NCI-H2196 (cell line): ENCODE data around the gene LRIT3.

Source experiments
- DNase-seq: peaks from one replicate; lab custom pipeline; 2025; ENCODE audit not compliant: unreplicated experiment; lab: John Stamatoyannopoulos, UW

LRIT3 gene

DNA sequence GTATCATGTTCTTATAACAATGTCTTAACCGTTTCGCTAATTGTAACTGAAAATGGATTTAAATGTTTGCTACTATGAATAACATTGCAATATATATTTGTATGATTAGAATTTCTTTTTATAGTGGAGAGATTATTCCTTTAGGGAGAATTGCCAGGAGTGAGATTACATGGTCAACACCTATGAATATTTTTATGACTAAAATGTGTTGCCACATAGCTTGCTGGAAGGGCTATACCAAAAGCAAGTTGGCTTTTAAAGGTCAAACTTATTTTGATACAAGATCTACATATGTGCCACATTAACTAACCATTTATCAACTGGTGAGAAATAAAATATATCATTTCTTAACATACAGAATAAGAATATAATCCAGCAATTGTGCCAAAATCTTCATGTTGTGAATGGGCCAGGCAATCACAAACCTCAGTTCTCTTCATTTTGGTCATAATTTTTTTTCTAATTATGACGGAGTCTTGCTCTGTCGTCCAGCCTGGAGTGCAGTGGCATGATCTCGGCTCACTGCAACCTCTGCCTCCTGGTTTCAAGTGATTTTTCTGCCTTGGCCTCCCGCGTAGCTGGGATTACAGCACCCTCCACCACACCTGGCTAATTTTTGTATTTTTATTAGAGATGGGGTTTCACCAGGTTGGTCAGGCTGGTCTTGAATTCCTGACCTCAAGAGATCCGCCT, 54.8 kb downstream of the LRIT3 start:
- DNase-seq: no peak

DNA sequence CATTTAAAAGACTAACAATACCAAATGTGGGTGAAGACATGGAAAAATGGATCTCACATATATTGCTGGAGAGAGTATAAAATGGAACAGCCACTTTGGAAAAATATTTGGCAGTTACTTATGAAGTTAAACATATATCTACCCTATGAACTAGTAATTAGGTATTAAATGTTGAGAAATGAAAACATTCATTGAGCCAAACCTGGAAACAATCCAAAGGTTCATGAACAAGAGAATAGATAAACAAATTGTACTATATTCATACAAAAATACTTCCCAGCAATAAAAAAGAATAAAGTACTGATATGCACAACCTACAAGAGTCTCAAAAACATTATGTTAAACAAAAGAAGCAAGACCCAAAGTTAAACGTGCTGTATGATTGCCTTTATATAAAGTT, 60.8 kb downstream of the LRIT3 start:
- no peak for DNase-seq

DNA sequence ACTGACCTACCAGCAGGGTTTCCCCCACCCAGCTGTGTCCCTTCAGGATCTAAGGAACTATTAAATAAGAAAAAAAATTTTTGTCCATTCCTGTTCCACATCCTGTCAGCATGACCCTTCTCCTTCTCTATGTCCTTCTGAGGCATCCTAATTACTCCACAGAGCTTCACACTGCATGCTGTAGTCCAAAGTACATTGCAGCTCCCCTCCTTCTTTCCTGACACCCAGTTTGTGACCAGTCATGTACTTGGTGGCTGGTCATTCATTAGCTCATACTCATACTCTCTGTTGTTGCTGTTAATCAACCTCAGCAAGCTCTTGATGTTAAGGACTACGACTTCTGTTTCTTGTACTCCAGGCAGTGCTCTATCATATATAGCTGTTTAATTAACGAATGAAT, 62.3 kb downstream of the LRIT3 start:
- no peak for DNase-seq

GRCh38 chr4:109912706-109913595, 65.0 kb downstream of the LRIT3 start, which contains the start of gene EGF:
Gene EGF, plus strand, starts transcription at chr4:109912883. Its CDS starts 453 bp downstream, at chr4:109913336.
- no peak for DNase-seq

DNA sequence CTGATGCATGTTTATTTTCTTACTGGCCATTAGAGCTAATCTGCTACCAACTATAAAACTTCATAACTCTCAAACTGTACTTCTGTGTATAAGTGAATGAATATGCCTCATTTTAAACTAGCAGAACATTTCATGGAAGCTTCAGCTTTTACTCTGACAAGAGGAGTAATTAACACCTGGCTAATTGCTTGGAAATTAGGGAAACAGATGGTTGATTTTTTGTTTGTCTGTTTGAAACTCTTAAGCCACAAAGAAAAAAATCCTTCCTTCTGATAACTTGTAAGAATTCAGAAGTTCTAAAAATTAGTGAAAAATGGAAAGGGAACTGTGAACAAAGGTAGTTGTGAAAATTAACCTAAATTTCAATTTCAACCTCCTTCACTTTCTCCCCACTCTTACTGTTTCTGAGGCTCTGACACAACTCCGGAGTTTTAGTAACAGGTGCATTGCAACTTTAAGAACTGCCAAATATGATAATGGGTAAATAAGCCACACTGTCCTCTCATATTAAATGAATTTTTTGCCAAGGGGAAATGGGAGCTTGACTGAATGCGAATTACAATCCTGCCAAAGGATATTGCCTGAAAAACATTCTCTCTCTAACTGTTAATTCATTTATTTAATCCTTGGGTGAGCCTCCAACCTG, 65.8 kb downstream of the LRIT3 start:
- DNase-seq: no peak

GRCh38 chr4:109914322-109914721, 66.4 kb downstream of the LRIT3 start:
- no peak for DNase-seq

GRCh38 chr4:109915385-109916026, 67.6 kb downstream of the LRIT3 start:
- no peak for DNase-seq

GRCh38 chr4:109916027-109916409, 68.1 kb downstream of the LRIT3 start:
- no peak for DNase-seq

DNA sequence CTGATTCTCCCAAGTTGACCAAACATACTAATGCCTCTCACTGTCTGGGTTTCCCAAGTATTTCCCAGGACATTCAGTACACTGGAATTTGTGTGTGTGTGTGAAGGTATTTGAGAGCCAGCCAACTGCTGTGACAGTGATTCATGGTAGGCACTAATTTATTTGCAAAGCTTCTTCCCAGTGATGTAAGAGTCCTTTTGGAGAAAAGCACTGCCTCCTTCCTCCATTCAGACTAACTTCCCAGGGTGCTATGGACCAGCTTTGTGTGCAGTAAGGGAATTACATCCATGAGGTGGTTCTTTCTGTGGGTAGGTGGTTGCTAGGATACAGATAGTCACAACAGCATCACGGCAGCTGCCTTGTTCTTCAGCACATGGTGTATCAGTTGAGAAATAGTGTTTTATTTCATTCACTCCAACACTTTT, 73.5 kb downstream of the LRIT3 start:
- no peak for DNase-seq
